ENCODE data around the gene GRIFIN. TPM values are rescaled to one million over a fixed set of nuclear protein-coding genes. Genes with fewer than 3 reads are reported as not detected.

GRIFIN gene
- total RNA-seq, 1 donor from 2014 or later, result not detected

DNA sequence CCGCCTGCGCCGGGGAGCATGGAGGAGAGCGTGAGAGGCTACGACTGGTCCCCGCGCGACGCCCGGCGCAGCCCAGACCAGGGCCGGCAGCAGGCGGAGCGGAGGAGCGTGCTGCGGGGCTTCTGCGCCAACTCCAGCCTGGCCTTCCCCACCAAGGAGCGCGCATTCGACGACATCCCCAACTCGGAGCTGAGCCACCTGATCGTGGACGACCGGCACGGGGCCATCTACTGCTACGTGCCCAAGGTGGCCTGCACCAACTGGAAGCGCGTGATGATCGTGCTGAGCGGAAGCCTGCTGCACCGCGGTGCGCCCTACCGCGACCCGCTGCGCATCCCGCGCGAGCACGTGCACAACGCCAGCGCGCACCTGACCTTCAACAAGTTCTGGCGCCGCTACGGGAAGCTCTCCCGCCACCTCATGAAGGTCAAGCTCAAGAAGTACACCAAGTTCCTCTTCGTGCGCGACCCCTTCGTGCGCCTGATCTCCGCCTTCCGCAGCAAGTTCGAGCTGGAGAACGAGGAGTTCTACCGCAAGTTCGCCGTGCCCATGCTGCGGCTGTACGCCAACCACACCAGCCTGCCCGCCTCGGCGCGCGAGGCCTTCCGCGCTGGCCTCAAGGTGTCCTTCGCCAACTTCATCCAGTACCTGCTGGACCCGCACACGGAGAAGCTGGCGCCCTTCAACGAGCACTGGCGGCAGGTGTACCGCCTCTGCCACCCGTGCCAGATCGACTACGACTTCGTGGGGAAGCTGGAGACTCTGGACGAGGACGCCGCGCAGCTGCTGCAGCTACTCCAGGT is 43.1 kb downstream of the GRIFIN start:
- no peak for ATAC-seq

- peak; percentile 42 for ATAC-seq
These were observed 44.8 kb downstream of the GRIFIN start for GRCh38 chr7:2431260-2431867.

- no peak for ATAC-seq
These were observed 50.4 kb downstream of the GRIFIN start for GRCh38 chr7:2425749-2426148.

Other genes with a start within 250 kb of the GRIFIN start
- gene MAD1L1, start 243.5 kb downstream of the GRIFIN start, total RNA-seq, result 23.7 TPM
- gene MRM2, start 234.2 kb downstream of the GRIFIN start, total RNA-seq, result 17.3 TPM
- 37.5 TPM for gene NUDT1, start 234.2 kb downstream of the GRIFIN start, total RNA-seq
- 21.7 TPM for gene SNX8, start 162.0 kb downstream of the GRIFIN start, total RNA-seq
- 119 TPM for gene EIF3B, start 121.6 kb downstream of the GRIFIN start, total RNA-seq
- gene CHST12, start 72.8 kb downstream of the GRIFIN start, total RNA-seq, result 4.1 TPM
- gene LFNG, start 43.4 kb upstream of the GRIFIN start, total RNA-seq, result 5.7 TPM
- gene BRAT1, start 79.1 kb upstream of the GRIFIN start, total RNA-seq, result 11.9 TPM
- 7.5 TPM for gene IQCE, start 82.6 kb upstream of the GRIFIN start, total RNA-seq
- gene TTYH3, start 155.6 kb upstream of the GRIFIN start, total RNA-seq, result 11.7 TPM
- 0.12 TPM for gene AMZ1, start 211.8 kb upstream of the GRIFIN start, total RNA-seq